ENCODE data around the gene PRICKLE4. TPM values are rescaled to one million over a fixed set of nuclear protein-coding genes. Genes with fewer than 3 reads are reported as not detected.
A peak's percentile ranks its signal among the peaks of the same experiment; 100 is the strongest.
"Not testable (repeated sequence)": the region's sequence is repeated elsewhere in the genome, so short reads cannot be mapped to it uniquely, and the experiment has no call there.

The PRICKLE4 gene
- total RNA-seq, 1 donor from 2014 or later = 5.9 TPM

DNA sequence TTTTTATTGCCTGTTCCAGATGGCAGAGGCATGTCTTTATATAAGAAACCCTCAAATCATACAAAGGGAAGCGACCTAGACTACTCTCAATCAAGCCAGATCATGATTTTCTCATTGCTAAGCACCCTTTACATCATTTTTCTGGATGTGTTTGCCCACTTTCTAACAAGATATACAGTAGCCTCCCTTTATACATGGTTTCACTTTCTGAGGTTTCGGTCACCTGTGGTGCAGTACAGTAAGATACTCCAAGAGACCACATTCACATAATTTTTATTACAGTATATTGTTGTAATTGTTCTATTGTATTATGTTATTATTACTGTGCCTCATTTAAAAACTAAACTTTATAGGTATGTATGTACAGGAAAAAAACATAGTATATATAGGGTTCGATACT, 30.5 kb downstream of the PRICKLE4 start:
- no peak overlapping the region for H3K27ac Mint-ChIP-seq (ENCODE audit: unreplicated experiment)
- DNase-seq (ENCODE audit: low spot score) = no peak
- H3K36me3 Mint-ChIP-seq (ENCODE audit: low read depth) = no peaks in the 10 kb centered on the region
- H3K9me3 Mint-ChIP-seq (ENCODE audit: low read depth) = no peaks in the 10 kb centered on the region
- peaks cover 8% of the 10 kb centered on the region for H3K4me1 Mint-ChIP-seq (ENCODE audit: low read depth)
- TF ChIP-seq, protein P1, sequence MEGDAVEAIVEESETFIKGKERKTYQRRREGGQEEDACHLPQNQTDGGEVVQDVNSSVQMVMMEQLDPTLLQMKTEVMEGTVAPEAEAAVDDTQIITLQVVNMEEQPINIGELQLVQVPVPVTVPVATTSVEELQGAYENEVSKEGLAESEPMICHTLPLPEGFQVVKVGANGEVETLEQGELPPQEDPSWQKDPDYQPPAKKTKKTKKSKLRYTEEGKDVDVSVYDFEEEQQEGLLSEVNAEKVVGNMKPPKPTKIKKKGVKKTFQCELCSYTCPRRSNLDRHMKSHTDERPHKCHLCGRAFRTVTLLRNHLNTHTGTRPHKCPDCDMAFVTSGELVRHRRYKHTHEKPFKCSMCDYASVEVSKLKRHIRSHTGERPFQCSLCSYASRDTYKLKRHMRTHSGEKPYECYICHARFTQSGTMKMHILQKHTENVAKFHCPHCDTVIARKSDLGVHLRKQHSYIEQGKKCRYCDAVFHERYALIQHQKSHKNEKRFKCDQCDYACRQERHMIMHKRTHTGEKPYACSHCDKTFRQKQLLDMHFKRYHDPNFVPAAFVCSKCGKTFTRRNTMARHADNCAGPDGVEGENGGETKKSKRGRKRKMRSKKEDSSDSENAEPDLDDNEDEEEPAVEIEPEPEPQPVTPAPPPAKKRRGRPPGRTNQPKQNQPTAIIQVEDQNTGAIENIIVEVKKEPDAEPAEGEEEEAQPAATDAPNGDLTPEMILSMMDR (IDR thresholded peaks at IDR 0.05) = no peak
- H3K4me3 Mint-ChIP-seq (ENCODE audit: unreplicated experiment) = no peak overlapping the region
- H3K27me3 Mint-ChIP-seq (ENCODE audit: low read depth) = no peaks in the 10 kb centered on the region

DNA sequence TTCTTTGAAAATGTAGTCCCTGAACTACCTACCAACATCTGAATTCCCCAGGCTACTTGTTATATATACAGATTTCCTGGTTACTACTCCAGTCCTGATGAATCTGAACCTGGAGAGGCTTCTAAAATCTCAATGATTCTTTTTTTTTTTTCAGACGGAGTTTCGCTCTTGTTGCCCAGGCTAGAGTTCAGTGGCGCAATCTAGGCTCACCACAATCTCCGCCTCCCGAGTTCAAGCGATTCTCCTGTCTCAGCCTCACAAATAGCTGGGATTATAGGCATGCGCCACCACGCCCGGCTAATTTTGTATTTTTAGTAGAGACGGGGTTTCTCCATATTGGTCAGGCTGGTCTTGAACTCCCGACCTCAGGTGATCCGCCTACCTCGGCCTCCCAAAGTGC, 31.4 kb downstream of the PRICKLE4 start:
- not testable (repeated sequence) for H3K27ac Mint-ChIP-seq (ENCODE audit: unreplicated experiment); H3K9me3 Mint-ChIP-seq (ENCODE audit: low read depth); H3K36me3 Mint-ChIP-seq (ENCODE audit: low read depth); H3K4me3 Mint-ChIP-seq (ENCODE audit: unreplicated experiment); H3K27me3 Mint-ChIP-seq (ENCODE audit: low read depth); DNase-seq (ENCODE audit: low spot score)
- H3K4me1 Mint-ChIP-seq (ENCODE audit: low read depth) = peaks cover 11% of the 10 kb centered on the region

DNA sequence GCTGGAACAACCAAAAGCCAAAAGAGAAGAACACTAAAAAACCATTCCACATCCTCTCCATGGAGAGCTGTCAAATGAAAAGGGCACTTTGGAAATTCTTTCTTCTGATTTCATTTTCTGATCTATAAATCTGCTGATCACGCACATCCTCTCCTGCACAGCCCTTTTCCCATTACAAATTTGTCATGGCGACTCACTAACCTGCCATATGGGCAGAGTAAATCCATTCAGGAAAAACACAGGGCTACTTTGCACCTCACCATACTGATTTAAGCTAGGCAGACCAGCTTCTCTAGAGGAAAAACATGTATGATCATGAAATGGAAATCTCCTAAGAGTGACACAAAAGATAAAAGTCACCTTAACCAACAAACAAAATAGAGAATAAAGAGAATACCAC, 32.9 kb downstream of the PRICKLE4 start:
- H3K4me3 Mint-ChIP-seq (ENCODE audit: unreplicated experiment) = no peak overlapping the region
- H3K27ac Mint-ChIP-seq (ENCODE audit: unreplicated experiment) = no peak overlapping the region
- no peak for DNase-seq (ENCODE audit: low spot score)
- no peaks in the 10 kb centered on the region for H3K9me3 Mint-ChIP-seq (ENCODE audit: low read depth)
- no peaks in the 10 kb centered on the region for H3K27me3 Mint-ChIP-seq (ENCODE audit: low read depth)
- H3K36me3 Mint-ChIP-seq (ENCODE audit: low read depth) = no peaks in the 10 kb centered on the region
- H3K4me1 Mint-ChIP-seq (ENCODE audit: low read depth) = peaks cover 11% of the 10 kb centered on the region
- TF ChIP-seq, protein P1 (IDR thresholded peaks at IDR 0.05) = no peak

DNA sequence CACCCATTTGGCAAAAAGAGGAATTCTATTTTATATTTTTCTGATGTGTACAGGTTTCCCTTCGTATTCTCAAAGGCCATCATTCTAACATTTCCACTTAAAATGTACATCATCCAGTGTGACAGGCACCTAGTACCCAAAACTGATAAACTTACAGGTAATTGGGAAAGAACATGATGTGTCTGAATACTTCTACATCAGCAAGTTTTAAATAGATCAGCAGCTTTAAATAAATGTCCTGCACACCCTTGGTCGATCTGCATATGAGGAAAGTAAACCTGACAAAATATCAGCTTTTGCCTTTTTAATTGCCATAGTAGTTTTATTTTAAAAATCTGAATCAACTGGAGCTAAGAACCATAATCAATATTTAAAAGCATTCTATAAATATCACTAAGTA, 33.4 kb downstream of the PRICKLE4 start:
- Mint-ChIP-seq H3K9me3 (ENCODE audit: low read depth) (no peaks in the 10 kb centered on the region), H3K4me3 (ENCODE audit: unreplicated experiment) (no peak overlapping the region), H3K27ac (ENCODE audit: unreplicated experiment) (no peak overlapping the region), H3K36me3 (ENCODE audit: low read depth) (no peaks in the 10 kb centered on the region), H3K27me3 (ENCODE audit: low read depth) (no peaks in the 10 kb centered on the region), H3K4me1 (ENCODE audit: low read depth) (peaks cover 11% of the 10 kb centered on the region)
- TF ChIP-seq, protein P1 (IDR thresholded peaks at IDR 0.05) = no peak
- DNase-seq (ENCODE audit: low spot score) = no peak

DNA sequence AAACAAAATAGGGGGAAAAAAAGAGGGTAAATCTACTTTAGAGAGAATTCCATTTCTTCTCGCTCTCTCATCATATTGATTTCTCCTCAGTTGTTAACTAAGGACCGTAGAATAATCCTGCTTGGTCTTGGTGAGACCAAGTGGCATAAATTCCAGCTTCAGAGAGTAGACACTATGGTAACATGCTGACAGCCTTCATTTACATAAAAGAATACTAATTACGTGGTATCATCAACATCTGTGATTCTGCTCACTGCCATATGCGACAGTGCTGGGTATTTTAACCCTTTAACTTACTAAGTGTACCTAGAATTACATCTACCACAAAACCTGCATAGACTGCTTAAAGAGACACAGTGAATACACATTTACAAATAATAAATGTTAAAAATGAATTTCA, 34.0 kb downstream of the PRICKLE4 start:
- Mint-ChIP-seq H3K4me3 (ENCODE audit: unreplicated experiment) (no peak overlapping the region), H3K27me3 (ENCODE audit: low read depth) (no peaks in the 10 kb centered on the region), H3K36me3 (ENCODE audit: low read depth) (no peaks in the 10 kb centered on the region), H3K9me3 (ENCODE audit: low read depth) (no peaks in the 10 kb centered on the region), H3K4me1 (ENCODE audit: low read depth) (peaks cover 11% of the 10 kb centered on the region), H3K27ac (ENCODE audit: unreplicated experiment) (no peak overlapping the region)
- TF ChIP-seq, protein P1 (IDR thresholded peaks at IDR 0.05) = no peak
- DNase-seq (ENCODE audit: low spot score) = no peak

DNA sequence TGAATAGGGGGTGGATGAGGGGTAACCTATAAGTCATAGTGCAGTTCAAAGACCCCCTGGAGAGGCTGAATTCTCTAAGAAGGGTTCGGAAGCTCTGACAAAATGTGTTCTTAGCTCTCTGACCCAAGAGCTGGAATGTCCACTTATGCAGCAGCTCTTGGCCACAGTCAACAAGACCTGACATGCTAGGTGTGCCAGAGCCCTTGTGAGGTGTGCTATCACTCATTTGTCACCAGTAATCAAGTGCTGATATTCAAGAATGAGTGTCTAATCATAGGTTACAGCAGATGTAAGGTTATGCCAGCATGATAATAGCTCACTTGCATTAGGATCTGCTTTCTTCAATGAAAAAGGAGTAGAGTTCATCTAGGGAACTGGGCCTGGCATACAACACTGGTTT, 35.0 kb downstream of the PRICKLE4 start:
- Mint-ChIP-seq H3K4me3 (ENCODE audit: unreplicated experiment) (no peak overlapping the region), H3K9me3 (ENCODE audit: low read depth) (no peaks in the 10 kb centered on the region), H3K36me3 (ENCODE audit: low read depth) (no peaks in the 10 kb centered on the region), H3K27me3 (ENCODE audit: low read depth) (no peaks in the 10 kb centered on the region), H3K4me1 (ENCODE audit: low read depth) (peaks cover 11% of the 10 kb centered on the region), H3K27ac (ENCODE audit: unreplicated experiment) (peak overlapping the region; percentile 82)
- no peak for DNase-seq (ENCODE audit: low spot score)
- TF ChIP-seq, protein P1 (IDR thresholded peaks at IDR 0.05) = no peak

All from chondrocyte (in vitro differentiated cells).